RWPE2 (cell line): ENCODE data around the gene SUN2.

Experiments used
- ATAC-seq: fragments of 200-7000 bp; cut with Tn5 transposase; 3 replicates; pipeline ENCODE4 v1.9.1; 2021; ENCODE audit warnings: low read depth
- DNase-seq: peaks from one replicate; pipeline ENCODE4 v3.0.0-alpha.2; 2020; ENCODE audit warnings: low spot score
- H3K27ac ChIP-seq: fragments of 450-650 bp; 2 replicates; pipeline ENCODE4 v1.5.1; 2017; ENCODE audit warnings: mild to moderate bottlenecking; ENCODE audit not compliant: poor library complexity, severe bottlenecking
- H3K27me3 ChIP-seq: fragments of 250-450 bp; sonication (Bioruptor Pico); 2 replicates; pipeline ENCODE4 v1.5.1; 2021; ENCODE audit warnings: mild to moderate bottlenecking, moderate library complexity; ENCODE audit not compliant: insufficient read depth, poor library complexity, severe bottlenecking
- H3K36me3 ChIP-seq: fragments of 250-450 bp; sonication (Bioruptor Pico); 2 replicates; pipeline ENCODE4 v1.5.1; 2020; ENCODE audit warnings: low read depth, mild to moderate bottlenecking, moderate library complexity
- H3K4me1 ChIP-seq: fragments of 250-450 bp; sonication (Bioruptor Pico); 2 replicates; pipeline ENCODE4 v1.5.1; 2021; ENCODE audit warnings: mild to moderate bottlenecking, moderate library complexity; ENCODE audit not compliant: insufficient read depth, poor library complexity, severe bottlenecking
- H3K4me3 ChIP-seq: fragments of 250-450 bp; sonication (Bioruptor Pico); 2 replicates; pipeline ENCODE4 v1.5.1; 2021; ENCODE audit warnings: mild to moderate bottlenecking, moderate library complexity; ENCODE audit not compliant: severe bottlenecking
- H3K9me3 ChIP-seq: fragments of 250-450 bp; sonication (Bioruptor Pico); 2 replicates; pipeline ENCODE4 v1.5.1; 2021; ENCODE audit warnings: mild to moderate bottlenecking, moderate library complexity; ENCODE audit not compliant: severe bottlenecking
- TF ChIP-seq, protein P1 (sequence below): fragments of 450-650 bp; IDR thresholded peaks from one replicate; pipeline ENCODE4 v1.5.1; 2017; ENCODE audit warnings: mild to moderate bottlenecking, moderate library complexity; ENCODE audit not compliant: poor library complexity, severe bottlenecking

Gene SUN2

GRCh38 chr22:38781033-38781432 is 25.2 kb upstream of the SUN2 start:
- H3K4me3 ChIP-seq: no peak overlapping the region
- ATAC-seq (no peak), DNase-seq (no peak)
- no peak overlapping the region for H3K27ac ChIP-seq
- TF ChIP-seq, protein P1, sequence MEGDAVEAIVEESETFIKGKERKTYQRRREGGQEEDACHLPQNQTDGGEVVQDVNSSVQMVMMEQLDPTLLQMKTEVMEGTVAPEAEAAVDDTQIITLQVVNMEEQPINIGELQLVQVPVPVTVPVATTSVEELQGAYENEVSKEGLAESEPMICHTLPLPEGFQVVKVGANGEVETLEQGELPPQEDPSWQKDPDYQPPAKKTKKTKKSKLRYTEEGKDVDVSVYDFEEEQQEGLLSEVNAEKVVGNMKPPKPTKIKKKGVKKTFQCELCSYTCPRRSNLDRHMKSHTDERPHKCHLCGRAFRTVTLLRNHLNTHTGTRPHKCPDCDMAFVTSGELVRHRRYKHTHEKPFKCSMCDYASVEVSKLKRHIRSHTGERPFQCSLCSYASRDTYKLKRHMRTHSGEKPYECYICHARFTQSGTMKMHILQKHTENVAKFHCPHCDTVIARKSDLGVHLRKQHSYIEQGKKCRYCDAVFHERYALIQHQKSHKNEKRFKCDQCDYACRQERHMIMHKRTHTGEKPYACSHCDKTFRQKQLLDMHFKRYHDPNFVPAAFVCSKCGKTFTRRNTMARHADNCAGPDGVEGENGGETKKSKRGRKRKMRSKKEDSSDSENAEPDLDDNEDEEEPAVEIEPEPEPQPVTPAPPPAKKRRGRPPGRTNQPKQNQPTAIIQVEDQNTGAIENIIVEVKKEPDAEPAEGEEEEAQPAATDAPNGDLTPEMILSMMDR: no peak
- H3K27me3 ChIP-seq: no peaks in the 10 kb centered on the region
- H3K4me1 ChIP-seq: no peaks in the 10 kb centered on the region
- H3K9me3 ChIP-seq: no peaks in the 10 kb centered on the region
- no peaks in the 10 kb centered on the region for H3K36me3 ChIP-seq

DNA sequence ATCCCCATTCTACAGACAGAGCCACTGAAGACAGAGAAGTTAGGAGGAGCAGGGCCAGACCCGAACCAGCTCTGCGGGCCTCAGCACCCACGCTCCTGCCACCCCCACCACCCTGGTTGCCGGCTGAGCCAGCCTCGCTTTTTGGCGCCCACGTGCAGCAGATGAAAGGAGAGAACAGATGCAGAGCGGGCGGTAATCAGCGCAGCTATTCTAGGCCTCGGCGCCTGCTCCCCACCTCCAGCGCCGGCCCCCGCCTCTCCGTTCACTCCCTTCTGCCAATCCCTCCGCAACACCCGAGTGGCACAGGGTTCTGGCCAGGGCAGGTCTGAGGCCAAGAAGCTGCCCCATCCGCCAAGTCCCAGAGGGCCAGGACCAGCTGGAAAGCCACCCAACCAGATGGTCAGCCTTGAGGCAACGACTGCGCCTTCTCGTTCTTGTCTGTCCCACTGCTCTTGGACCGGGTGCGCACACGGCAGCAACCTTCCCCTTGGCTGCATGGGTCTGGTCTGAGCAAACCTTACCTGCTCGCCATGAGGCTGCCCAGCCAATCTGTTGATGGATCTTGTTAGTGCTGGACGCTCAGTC is 21.4 kb upstream of the SUN2 start:
- Histone ChIP-seq H3K4me3 (no peak overlapping the region), H3K27me3 (no peaks in the 10 kb centered on the region), H3K36me3 (no peaks in the 10 kb centered on the region), H3K4me1 (no peaks in the 10 kb centered on the region), H3K27ac (no peak overlapping the region), H3K9me3 (no peaks in the 10 kb centered on the region)
- no peak for ATAC-seq
- TF ChIP-seq, protein P1: no peak
- no peak for DNase-seq

GRCh38 chr22:38776086-38776485 is 20.3 kb upstream of the SUN2 start:
- no peaks in the 10 kb centered on the region for H3K27me3 ChIP-seq
- no peak overlapping the region for H3K27ac ChIP-seq
- TF ChIP-seq, protein P1: no peak
- ATAC-seq (no peak), DNase-seq (no peak)
- H3K4me1 ChIP-seq: no peaks in the 10 kb centered on the region
- H3K36me3 ChIP-seq: no peaks in the 10 kb centered on the region
- H3K9me3 ChIP-seq: no peaks in the 10 kb centered on the region
- H3K4me3 ChIP-seq: no peak overlapping the region

- no peak overlapping the region for H3K27ac ChIP-seq
- H3K4me3 ChIP-seq: no peak overlapping the region
- DNase-seq: no peak
- no peak for ATAC-seq
- H3K9me3 ChIP-seq: no peaks in the 10 kb centered on the region
- H3K4me1 ChIP-seq: no peaks in the 10 kb centered on the region
- TF ChIP-seq, protein P1: no peak
- H3K27me3 ChIP-seq: no peaks in the 10 kb centered on the region
- H3K36me3 ChIP-seq: no peaks in the 10 kb centered on the region
These were observed 19.9 kb upstream of the SUN2 start for GRCh38 chr22:38775656-38776055.

- no peaks in the 10 kb centered on the region for H3K4me1 ChIP-seq
- DNase-seq: no peak
- H3K9me3 ChIP-seq: no peaks in the 10 kb centered on the region
- peak; percentile 23; the same call in 1 of the 3 replicates for ATAC-seq
- TF ChIP-seq, protein P1: no peak
- H3K27ac ChIP-seq: no peak overlapping the region
- no peak overlapping the region for H3K4me3 ChIP-seq
- H3K36me3 ChIP-seq: no peaks in the 10 kb centered on the region
- H3K27me3 ChIP-seq: no peaks in the 10 kb centered on the region
These were observed 18.8 kb upstream of the SUN2 start for GRCh38 chr22:38774496-38775166.
